Panc1 (cell line): ENCODE measurements around the gene SETD3.

ENCODE experiments used
- POLR2AphosphoS5 ChIP-seq: IDR thresholded peaks from 2 replicates; pipeline ENCODE4 v1.6.1; 2012; ENCODE audit warnings: mild to moderate bottlenecking, low read depth, low read length, moderate library complexity
- SIN3A ChIP-seq: IDR thresholded peaks from 2 replicates; pipeline ENCODE4 v1.6.1; 2012; ENCODE audit warnings: low read depth, mild to moderate bottlenecking, low read length, moderate library complexity, borderline replicate concordance; ENCODE audit not compliant: insufficient read depth
- TCF7L2 ChIP-seq: IDR thresholded peaks from 2 replicates; pipeline ENCODE4 v1.6.1; 2011; ENCODE audit warnings: mild to moderate bottlenecking, low read depth, low read length, inconsistent platforms
- TF ChIP-seq, protein P1 (sequence below): fragments of 450-650 bp; IDR thresholded peaks from 2 replicates; pipeline ENCODE4 v1.5.1; 2017; ENCODE audit warnings: mild to moderate bottlenecking
- TF ChIP-seq, protein P2 (sequence below), 2 experiments: IDR thresholded peaks; 2 replicates each; pipeline ENCODE4 v1.6.1; 2011 to 2012; ENCODE audit warnings: low read depth in 2 of 2, control low read depth in 1 of 2, low read length in 1 of 2, mild to moderate bottlenecking in 1 of 2, moderate library complexity in 1 of 2; ENCODE audit not compliant: insufficient read depth in 1 of 2

DNA sequence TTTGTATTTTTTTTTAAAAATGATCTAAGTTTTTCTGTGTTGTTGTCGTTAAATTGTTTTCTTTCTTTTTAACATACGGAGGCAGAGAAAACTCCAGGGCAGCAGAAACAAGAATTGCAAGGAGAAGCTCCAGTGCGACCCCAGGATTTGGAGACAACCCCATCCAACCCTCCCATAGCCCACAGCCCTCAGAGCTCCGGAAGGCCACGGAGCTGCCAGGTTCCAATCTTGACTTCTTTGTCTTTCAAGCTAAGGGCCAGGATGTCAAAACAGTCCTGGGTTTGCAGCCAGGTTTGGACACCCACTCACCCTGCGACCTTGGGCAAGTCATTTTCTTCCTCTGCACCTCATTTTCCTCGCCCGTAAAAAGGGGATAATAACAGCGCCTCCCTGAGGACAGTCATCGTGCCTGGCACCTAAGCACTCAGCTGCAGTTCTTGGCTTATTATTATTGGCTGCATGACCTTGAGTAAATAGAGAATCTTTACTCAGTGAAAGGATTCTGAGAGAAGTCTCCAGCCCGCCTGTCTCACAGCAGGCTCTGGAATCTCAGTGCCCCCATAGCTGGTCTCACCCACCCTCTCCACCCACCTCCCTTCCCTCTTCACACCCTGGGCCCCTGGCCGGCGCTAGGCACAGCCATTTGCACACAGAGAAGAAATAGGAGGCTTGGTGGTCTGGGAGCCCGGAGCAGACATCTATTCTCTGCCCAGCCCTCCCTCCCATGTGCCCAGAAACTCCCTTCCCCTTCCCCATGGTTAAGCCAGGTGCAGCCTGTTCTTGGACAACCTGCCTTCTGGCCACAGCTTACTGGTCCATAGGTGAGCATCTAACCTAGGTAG is 129.3 kb downstream of the SETD3 start:
- TF ChIP-seq, protein P1, sequence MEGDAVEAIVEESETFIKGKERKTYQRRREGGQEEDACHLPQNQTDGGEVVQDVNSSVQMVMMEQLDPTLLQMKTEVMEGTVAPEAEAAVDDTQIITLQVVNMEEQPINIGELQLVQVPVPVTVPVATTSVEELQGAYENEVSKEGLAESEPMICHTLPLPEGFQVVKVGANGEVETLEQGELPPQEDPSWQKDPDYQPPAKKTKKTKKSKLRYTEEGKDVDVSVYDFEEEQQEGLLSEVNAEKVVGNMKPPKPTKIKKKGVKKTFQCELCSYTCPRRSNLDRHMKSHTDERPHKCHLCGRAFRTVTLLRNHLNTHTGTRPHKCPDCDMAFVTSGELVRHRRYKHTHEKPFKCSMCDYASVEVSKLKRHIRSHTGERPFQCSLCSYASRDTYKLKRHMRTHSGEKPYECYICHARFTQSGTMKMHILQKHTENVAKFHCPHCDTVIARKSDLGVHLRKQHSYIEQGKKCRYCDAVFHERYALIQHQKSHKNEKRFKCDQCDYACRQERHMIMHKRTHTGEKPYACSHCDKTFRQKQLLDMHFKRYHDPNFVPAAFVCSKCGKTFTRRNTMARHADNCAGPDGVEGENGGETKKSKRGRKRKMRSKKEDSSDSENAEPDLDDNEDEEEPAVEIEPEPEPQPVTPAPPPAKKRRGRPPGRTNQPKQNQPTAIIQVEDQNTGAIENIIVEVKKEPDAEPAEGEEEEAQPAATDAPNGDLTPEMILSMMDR = no peak
- TF ChIP-seq TCF7L2 = no peak
- TF ChIP-seq, protein P2, sequence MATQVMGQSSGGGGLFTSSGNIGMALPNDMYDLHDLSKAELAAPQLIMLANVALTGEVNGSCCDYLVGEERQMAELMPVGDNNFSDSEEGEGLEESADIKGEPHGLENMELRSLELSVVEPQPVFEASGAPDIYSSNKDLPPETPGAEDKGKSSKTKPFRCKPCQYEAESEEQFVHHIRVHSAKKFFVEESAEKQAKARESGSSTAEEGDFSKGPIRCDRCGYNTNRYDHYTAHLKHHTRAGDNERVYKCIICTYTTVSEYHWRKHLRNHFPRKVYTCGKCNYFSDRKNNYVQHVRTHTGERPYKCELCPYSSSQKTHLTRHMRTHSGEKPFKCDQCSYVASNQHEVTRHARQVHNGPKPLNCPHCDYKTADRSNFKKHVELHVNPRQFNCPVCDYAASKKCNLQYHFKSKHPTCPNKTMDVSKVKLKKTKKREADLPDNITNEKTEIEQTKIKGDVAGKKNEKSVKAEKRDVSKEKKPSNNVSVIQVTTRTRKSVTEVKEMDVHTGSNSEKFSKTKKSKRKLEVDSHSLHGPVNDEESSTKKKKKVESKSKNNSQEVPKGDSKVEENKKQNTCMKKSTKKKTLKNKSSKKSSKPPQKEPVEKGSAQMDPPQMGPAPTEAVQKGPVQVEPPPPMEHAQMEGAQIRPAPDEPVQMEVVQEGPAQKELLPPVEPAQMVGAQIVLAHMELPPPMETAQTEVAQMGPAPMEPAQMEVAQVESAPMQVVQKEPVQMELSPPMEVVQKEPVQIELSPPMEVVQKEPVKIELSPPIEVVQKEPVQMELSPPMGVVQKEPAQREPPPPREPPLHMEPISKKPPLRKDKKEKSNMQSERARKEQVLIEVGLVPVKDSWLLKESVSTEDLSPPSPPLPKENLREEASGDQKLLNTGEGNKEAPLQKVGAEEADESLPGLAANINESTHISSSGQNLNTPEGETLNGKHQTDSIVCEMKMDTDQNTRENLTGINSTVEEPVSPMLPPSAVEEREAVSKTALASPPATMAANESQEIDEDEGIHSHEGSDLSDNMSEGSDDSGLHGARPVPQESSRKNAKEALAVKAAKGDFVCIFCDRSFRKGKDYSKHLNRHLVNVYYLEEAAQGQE (IDR thresholded peaks at IDR 0.05; ENCODE audit: insufficient read depth in 1 of 2, low read depth in 2 of 2, low read length in 1 of 2) = no peak
- no peak for TF ChIP-seq POLR2AphosphoS5
- TF ChIP-seq SIN3A = no peak
